Activated B cell treated with CpG ODN at 0.5 μM for 24 hours (primary cell): ENCODE measurements around the gene ABHD5. TPM values are rescaled to one million over a fixed set of nuclear protein-coding genes. Genes with fewer than 3 reads are reported as not detected.

Experiments
- ATAC-seq: fragments of 200-7000 bp; cut with Tn5 transposase; one replicate; pipeline ENCODE4 v1.10.0; 2021; ENCODE audit warnings: low read depth, mild to moderate bottlenecking, moderate library complexity
- CTCF ChIA-PET: fragments of 350-600 bp; sonication (Branson Sonifier 250); formaldehyde crosslinking; loops from one replicate; lab custom pipeline; 2021; ENCODE audit warnings: antibody characterized with exemption; lab: Charles Lee
- POLR2A ChIA-PET: fragments of 350-600 bp; sonication (Branson Sonifier 250); formaldehyde crosslinking; loops from one replicate; lab custom pipeline; 2021; ENCODE audit warnings: antibody characterized with exemption; lab: Charles Lee
- DNase-seq: peaks from one replicate; pipeline ENCODE4 v3.0.0; 2022
- H3K27ac Mint-ChIP-seq: one replicate; pipeline ENCODE4 v1.8.0; 2020; ENCODE audit warnings: mixed read lengths
- H3K27me3 Mint-ChIP-seq: one replicate; pipeline ENCODE4 v1.8.0; 2021; ENCODE audit warnings: mixed read lengths
- H3K36me3 Mint-ChIP-seq: one replicate; pipeline ENCODE4 v1.8.0; 2021; ENCODE audit warnings: low read depth, mixed read lengths
- H3K4me1 Mint-ChIP-seq: one replicate; pipeline ENCODE4 v1.8.0; 2021; ENCODE audit warnings: mixed read lengths
- H3K4me3 Mint-ChIP-seq: one replicate; pipeline ENCODE4 v1.8.0; 2020; ENCODE audit warnings: mild to moderate bottlenecking, mixed read lengths
- H3K9me3 Mint-ChIP-seq: one replicate; pipeline ENCODE4 v1.8.0; 2020; ENCODE audit warnings: mixed read lengths
- intact Hi-C: fragments of 100-400 bp; cut with micrococcal nuclease; formaldehyde crosslinking; loops from one replicate; pipeline ENCODE4 v1.15.1; 2024
- total RNA-seq: library from RNA; stranded (reverse); gene quantifications from 2 replicates; pipeline ENCODE4 v1.2.3, GENCODE V29; 2022
- TF ChIP-seq, protein P1 (sequence below): fragments of 200-600 bp; IDR thresholded peaks from one replicate; pipeline ENCODE4 v1.8.0; 2022; ENCODE audit warnings: antibody characterized with exemption, mild to moderate bottlenecking

The ABHD5 gene
- total RNA-seq, 1 donor from 2014 or later: 6.0 TPM

DNA sequence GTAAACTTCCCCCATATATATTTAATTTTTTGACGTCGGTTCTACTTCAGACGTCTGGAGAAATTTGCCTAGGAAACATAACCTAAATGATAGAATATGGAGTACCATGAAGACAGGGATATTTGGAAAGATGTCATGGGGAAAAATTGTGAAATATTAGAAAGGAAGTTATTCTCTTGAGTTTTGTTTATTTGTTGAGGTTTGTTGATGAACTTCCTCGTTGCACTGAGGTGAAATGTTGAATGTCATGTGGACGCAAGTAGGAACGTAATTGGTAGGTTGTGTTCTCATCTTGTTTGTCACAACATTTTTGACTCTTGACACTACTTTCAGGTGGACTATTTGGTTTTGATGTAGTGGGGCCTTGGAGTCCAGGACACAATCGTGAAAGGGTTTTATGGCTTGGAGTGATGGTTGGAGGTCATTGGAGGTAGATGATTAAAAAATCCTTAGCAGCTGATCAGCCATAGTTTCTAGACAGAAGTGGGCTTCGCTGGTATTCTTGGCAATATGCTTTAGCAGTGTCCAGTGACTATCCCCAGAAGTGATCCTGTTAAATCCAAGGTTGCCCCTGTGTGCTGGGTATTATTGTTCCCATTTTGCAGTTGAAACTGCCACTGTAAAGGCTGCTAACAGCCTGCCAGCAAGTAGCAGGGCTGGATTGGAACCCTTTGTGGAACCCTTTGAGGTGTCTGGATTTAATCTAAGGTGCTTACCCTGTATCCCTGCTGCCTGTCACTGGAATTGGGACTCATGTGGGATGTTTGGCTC lies 1.5 kb downstream of the ABHD5 start:
- ChIA-PET CTCF (no interaction called here), POLR2A (no interaction called here)
- Mint-ChIP-seq H3K9me3 (no peaks in the 10 kb centered on the region), H3K4me3 (peak overlapping the region; percentile 87), H3K27me3 (no peaks in the 10 kb centered on the region), H3K36me3 (no peaks in the 10 kb centered on the region), H3K27ac (no peak overlapping the region), H3K4me1 (peaks cover 31% of the 10 kb centered on the region)
- TF ChIP-seq, protein P1, sequence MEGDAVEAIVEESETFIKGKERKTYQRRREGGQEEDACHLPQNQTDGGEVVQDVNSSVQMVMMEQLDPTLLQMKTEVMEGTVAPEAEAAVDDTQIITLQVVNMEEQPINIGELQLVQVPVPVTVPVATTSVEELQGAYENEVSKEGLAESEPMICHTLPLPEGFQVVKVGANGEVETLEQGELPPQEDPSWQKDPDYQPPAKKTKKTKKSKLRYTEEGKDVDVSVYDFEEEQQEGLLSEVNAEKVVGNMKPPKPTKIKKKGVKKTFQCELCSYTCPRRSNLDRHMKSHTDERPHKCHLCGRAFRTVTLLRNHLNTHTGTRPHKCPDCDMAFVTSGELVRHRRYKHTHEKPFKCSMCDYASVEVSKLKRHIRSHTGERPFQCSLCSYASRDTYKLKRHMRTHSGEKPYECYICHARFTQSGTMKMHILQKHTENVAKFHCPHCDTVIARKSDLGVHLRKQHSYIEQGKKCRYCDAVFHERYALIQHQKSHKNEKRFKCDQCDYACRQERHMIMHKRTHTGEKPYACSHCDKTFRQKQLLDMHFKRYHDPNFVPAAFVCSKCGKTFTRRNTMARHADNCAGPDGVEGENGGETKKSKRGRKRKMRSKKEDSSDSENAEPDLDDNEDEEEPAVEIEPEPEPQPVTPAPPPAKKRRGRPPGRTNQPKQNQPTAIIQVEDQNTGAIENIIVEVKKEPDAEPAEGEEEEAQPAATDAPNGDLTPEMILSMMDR: no peak
- intact Hi-C loops: loop anchor here (5.0 to 10.0 kb wide), 5 partner anchors 505 to 1285 kb away; partner anchors contain the start of genes CCDC13, EXOSC7, TMEM42 and ZDHHC3
- DNase-seq (no peak), ATAC-seq (no peak)

- Mint-ChIP-seq H3K27me3 (no peaks in the 10 kb centered on the region), H3K9me3 (no peaks in the 10 kb centered on the region), H3K36me3 (no peaks in the 10 kb centered on the region), H3K27ac (no peak overlapping the region), H3K4me3 (no peak overlapping the region), H3K4me1 (peaks cover 31% of the 10 kb centered on the region)
- CTCF ChIA-PET: no interaction called here
- ATAC-seq (no peak), DNase-seq (no peak)
- TF ChIP-seq, protein P1: no peak
- POLR2A ChIA-PET: no interaction called here
- intact Hi-C loops: loop anchor here (5.0 to 10.0 kb wide), 5 partner anchors 504 to 1284 kb away; partner anchors contain the start of genes CCDC13, EXOSC7, TMEM42 and ZDHHC3
Measured at GRCh38 chr3:43692971-43693370, 2.2 kb downstream of the ABHD5 start.

GRCh38 chr3:43693594-43693993 lies 2.9 kb downstream of the ABHD5 start:
- ATAC-seq (no peak), DNase-seq (no peak)
- Mint-ChIP-seq H3K36me3 (no peaks in the 10 kb centered on the region), H3K27ac (no peak overlapping the region), H3K27me3 (no peaks in the 10 kb centered on the region), H3K9me3 (no peaks in the 10 kb centered on the region), H3K4me1 (peaks cover 31% of the 10 kb centered on the region), H3K4me3 (peak overlapping the region; percentile 39)
- POLR2A ChIA-PET: no interaction called here
- intact Hi-C loops: loop anchor here (5.0 to 10.0 kb wide), 5 partner anchors 504 to 1284 kb away; partner anchors contain the start of genes CCDC13, EXOSC7, TMEM42 and ZDHHC3
- CTCF ChIA-PET: no interaction called here
- TF ChIP-seq, protein P1: no peak

DNA sequence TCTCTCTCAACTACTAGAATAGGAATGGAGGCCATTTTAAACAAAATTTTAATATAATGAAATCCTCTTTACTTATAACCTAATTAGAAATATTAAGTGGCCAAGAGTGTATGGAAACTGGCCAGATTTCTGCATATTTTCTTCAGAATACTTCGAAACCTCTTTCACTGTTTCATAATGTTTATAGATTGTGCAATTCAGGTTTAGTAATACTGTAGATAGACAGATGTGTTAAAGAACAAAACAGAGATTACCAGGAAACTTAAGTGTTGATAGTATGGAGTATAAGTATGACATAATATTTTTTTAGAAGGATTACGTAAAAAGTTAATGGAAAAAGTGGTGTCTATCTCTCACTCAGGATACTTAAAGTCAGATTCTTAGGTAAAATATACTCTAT lies 4.7 kb downstream of the ABHD5 start:
- Mint-ChIP-seq H3K9me3 (no peaks in the 10 kb centered on the region), H3K4me1 (peaks cover 27% of the 10 kb centered on the region), H3K36me3 (peaks cover 9% of the 10 kb centered on the region), H3K27ac (no peak overlapping the region), H3K27me3 (no peaks in the 10 kb centered on the region), H3K4me3 (no peak overlapping the region)
- TF ChIP-seq, protein P1: no peak
- CTCF ChIA-PET: interaction anchor here (1.2 kb wide), 1 partner anchor 9 kb away, joined by 3 read pairs; no protein-coding TSS in a partner anchor
- intact Hi-C loops: loop anchor here (10.0 kb wide), 2 partner anchors 921 to 1169 kb away; partner anchors contain the start of genes CCDC13 and TMEM42
- DNase-seq (no peak), ATAC-seq (no peak)
- POLR2A ChIA-PET: no interaction called here

GRCh38 chr3:43695863-43696262 lies 5.1 kb downstream of the ABHD5 start:
- DNase-seq (no peak), ATAC-seq (no peak)
- no peaks in the 10 kb centered on the region for H3K27me3 Mint-ChIP-seq
- peaks cover 24% of the 10 kb centered on the region for H3K4me1 Mint-ChIP-seq
- H3K27ac Mint-ChIP-seq: no peak overlapping the region
- ChIA-PET CTCF (interaction anchor here (1.2 kb wide), 1 partner anchor 9 kb away, joined by 3 read pairs; no protein-coding TSS in a partner anchor), POLR2A (no interaction called here)
- intact Hi-C loops: loop anchor here (10.0 kb wide), 2 partner anchors 921 to 1169 kb away; partner anchors contain the start of genes CCDC13 and TMEM42
- no peak overlapping the region for H3K4me3 Mint-ChIP-seq
- H3K9me3 Mint-ChIP-seq: no peaks in the 10 kb centered on the region
- peaks cover 9% of the 10 kb centered on the region for H3K36me3 Mint-ChIP-seq
- TF ChIP-seq, protein P1: no peak
